GM18870 (cell line): ENCODE data around the gene DRAP1.
"Not testable (repeated sequence)": the region's sequence is repeated elsewhere in the genome, so short reads cannot be mapped to it uniquely, and the experiment has no call there.

Experiments used
- ATAC-seq: cut with Tn5 transposase; IDR thresholded peaks from one replicate; pipeline ENCODE4 v1.9.1; 2021; ENCODE audit warnings: moderate library complexity; ENCODE audit not compliant: unreplicated experiment

The DRAP1 gene

DNA sequence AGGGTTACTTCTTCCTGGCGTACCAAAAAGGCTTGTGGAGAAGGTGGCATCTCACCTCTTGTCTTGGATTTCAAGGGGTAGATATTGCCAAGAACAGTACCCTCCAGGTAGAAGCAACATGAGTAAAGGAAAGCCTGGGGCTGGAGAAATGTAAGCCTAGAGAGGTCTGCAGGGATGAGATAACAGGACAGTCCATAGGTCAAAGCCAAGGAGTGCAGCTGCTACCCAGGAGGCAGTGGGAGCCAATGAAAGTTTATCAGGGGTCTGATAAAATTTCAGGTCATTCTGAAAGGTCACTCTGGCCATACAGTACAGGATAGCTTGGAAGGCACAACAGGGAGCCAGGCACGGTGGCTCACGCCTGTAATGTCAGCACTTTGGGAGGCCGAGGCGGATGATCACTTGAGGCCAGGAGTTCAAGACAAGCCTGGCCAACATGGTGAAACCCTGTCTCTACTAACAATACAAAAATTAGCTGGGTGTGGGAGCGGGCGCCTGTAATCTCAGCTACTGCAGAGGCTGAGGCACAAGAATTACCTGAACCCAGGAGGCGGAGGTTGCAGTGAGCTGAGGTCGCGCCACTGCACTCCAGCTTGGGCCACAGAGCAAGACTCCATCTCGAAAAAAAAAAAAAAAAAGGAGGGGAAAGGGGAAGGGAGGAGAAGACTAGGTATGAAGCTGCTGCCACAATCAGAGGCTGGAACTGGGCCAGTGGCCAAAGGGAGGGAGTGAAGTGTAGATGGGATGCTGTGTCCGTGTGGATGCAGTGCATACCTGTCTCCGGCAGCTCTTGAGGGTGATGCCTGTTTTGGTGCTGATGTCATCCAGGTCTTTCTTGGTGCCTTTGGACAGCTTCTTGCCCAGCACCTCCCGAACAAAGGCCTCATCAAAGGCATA, 32.2 kb upstream of the DRAP1 start:
- no peak for ATAC-seq

DNA sequence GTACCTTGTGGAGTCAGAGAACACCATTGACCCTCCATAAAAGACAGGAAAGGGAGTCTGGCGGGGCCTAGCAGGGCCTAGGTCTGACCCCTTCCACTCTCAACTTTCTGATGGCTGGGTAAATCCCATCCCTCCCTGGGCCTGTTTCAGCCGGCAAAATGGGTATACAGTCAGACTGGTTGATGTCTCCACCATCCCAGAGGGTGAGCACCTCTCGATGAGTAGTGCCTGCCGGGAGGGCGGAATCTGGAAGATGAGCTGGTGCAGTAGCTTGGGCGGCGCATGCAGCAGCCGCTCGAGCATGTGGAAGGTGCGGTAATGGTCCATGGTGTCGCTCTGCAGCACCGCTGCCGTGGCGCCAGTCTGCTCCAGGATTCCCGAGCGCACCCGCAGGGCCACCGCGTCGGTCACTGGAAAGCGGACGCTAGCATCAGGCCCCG, 31.5 kb upstream of the DRAP1 start:
- no peak for ATAC-seq

DNA sequence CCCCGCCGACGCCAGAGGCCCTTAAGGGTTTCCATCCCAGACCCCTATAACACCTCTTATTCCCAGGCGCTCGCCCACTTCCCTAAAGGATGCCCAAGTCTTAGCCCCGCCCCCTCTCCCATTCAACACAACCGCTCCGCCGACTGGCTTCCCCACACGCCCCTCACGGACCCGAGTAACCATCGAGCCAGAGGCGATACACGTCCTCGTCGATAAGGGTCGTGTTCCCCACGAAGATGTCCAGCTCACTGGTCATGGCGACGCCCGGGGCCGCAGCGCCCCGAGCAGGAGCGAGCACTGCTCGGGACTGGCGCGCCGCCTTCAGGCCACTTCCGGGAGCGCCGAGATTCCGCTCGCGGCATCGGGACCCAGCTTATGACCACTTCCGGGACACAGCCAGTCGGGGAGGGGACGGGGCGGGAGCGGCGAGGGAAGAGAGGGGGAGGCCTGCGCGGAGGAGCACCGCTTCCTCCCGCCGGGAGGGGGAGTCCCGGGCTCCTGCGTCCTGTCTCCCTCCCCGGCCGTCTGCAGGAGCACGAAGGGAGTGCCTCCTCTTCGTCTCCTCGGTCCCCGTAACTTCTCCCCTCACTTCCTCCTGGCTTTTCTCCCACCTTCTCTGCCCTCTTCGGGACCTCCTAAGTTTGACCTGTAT, 30.9 kb upstream of the DRAP1 start, which contains the start of gene FIBP:
TSS of gene FIBP (minus strand) at position 309 of the 652 bp plus-strand sequence. CDS start at position 256, 53 bp downstream.
- ATAC-seq, result no peak

DNA sequence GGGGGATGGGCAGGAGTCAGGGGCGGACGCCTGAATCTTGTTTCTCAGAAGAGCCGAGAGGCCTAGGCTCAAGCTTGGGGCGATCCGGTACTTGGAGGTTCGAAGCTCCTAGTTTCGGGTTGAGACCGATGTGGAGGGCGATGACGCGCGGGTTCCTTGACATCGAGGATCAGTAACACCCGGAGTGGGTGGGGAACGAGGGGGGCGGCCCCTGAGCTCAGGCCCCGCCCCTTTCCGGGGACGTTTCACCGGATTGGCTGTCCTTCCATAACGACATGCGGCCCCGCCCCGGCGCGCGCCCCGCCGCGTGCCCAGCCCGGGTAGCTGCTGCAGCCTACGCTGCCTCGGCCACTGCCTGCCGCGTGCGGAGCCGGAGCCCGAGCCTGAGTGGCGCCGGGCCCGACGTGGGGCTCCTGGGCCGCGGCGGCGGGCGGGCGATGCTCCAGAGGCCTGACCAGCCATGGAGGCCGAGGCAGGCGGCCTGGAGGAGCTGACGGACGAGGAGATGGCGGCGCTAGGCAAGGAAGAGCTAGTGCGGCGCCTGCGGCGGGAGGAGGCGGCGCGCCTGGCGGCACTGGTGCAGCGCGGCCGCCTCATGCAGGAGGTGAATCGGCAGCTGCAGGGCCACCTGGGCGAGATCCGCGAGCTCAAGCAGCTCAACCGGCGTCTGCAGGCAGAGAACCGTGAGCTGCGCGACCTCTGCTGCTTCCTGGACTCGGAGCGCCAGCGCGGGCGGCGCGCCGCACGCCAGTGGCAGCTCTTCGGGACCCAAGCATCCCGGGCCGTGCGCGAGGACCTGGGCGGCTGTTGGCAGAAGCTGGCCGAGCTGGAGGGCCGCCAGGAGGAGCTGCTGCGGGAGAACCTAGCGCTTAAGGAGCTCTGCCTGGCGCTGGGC, 28.7 kb upstream of the DRAP1 start, which contains the start of gene CCDC85B:
TSS of gene CCDC85B (plus strand) at position 350 of the 895 bp plus-strand sequence. CDS start at position 461, 111 bp downstream.
- peak; percentile 43 for ATAC-seq

DNA sequence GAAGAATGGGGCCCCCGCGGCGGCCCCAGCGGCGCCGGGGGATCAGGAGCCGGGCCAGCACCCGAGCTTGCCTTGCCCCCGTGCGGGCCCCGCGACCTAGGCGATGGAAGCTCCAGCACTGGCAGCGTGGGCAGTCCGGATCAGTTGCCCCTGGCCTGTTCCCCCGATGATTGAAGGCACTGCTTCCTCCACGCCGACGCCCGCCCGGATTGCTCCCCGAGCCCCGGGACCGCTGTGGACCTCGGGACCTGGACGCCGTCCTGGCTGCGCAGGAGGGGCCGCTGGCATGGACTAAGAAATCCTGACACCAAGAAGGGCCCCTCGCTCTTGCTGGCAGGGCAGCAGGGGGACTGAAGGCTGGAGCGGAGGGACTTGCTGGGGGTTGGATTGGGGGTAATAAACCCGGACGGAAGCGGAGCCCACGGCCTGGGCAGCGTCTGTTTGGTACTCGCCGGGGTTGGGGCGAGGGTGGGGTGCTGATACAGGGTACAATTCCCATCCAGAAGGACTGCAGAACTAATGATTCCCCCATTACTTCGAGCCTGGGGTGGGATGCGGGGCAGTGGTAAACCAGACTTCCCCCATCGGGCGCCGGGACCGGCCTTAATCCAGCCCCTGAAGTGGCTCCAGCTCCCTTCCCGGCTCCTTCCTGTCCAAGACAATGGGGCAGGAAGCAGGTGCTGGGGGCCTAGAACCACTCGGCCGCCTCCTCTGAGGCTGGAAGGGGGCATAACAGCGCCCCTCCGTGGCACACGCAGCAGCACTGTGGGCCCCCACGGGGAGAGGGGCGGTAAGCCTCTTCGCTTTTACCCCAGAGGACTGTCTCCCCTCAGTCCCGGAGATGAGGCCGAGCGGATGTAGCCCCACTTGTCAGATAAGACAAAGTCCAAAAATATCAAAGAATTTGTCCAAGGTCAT, 27.7 kb upstream of the DRAP1 start:
- ATAC-seq, result no peak

DNA sequence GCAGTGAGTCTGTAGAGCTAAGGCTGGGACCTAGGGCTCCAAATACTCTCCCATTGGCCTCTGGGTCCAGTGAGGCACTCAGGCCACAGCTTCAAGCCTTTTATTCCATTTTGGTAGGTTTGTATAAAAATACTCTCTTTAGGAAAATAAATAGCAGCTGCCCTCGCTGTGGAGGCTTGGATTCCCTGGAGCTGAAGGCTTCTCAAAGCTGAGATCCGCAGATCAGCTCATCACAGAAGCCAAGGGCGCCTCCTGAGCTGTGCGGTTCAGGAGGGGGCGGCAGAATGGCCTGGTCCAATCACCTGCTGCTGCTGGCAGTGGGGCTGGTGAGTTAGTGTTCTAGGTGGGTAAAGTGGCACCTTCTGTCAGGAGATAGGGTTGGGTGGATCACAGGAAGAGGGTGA, 27.1 kb upstream of the DRAP1 start:
- ATAC-seq, result not testable (repeated sequence)

DNA sequence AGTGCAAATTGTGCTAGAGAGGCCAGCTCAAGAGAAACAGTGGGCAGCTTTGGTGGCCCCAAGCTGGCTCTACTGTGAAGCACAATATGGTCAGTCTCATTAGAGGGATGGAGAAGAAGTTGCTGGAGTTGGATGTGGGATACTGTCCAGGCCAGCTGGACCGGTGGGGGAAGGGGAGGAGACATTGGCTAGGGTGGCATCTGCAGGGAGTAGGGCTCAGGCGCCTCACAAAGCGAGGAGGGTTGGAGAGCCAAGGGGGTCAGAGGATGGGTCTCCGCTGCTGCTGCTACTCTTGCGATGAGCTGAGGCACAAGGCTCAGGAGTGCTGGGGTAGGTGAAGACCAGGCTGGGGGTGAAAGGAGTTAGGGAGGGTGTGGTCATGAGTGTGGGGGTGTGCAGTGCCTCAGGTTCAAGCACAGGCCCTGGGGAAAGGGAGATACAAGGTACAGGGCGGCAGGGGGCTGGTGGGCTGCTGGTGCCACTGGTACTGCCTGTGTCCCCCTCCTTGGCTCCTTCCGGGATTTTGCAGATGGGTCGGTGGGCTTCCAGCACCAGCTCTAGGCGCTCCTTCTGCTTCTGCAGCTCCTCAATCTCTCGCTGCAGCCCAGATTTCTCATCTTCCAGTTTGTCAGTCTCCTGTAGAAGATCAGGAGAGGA, 26.4 kb upstream of the DRAP1 start:
- no peak for ATAC-seq

DNA sequence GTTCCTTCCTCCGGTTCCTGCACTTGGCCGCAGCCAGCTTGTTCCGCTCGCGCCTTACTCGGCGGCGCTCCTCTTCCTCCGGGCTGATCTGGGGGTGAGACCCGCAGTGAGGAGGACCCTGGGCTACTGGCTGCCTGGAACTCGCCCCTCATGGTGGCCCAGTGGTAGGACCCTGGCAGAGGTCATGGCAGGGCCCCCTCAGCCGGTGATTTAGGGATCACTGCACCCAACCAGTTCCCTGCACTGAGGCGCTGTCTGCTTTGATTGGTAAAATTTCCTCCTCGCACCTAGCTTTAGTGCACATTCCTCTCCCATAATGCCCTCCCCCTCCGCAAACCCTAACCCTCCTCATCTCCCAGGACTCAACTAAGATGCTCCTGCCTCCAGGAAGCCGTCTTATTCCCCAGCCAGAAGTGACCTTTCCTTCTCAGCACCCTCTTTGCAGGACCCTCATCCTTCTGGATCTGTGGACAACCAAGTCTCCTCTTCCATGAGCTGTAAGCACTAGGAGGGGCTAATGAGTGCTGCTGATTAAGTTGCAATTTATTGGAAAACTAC, 25.1 kb upstream of the DRAP1 start:
- ATAC-seq, result no peak

DNA sequence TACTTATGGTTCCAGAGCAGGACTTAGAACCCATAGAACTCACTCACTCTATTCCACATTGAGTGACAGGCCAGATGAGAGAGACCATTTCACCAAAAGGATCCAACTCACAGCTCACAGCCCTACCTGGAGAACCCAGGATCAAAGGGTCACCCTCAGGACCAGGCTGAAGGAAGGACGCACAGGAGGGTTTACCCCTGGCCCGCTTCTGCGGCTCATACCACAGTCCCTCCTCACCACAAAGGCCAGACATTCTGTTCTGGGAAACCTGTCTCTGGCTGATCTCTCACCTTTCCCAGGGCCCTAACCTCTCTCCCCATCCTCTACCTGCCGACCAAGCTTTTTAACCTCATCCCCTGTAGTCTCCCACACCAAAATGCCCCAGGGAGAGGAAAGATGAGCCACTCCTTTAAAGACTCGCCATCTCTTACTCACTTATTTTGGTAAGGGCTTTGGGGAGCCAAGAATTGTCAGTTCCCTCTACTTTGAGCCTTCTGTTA, 23.7 kb upstream of the DRAP1 start:
- no peak for ATAC-seq

DNA sequence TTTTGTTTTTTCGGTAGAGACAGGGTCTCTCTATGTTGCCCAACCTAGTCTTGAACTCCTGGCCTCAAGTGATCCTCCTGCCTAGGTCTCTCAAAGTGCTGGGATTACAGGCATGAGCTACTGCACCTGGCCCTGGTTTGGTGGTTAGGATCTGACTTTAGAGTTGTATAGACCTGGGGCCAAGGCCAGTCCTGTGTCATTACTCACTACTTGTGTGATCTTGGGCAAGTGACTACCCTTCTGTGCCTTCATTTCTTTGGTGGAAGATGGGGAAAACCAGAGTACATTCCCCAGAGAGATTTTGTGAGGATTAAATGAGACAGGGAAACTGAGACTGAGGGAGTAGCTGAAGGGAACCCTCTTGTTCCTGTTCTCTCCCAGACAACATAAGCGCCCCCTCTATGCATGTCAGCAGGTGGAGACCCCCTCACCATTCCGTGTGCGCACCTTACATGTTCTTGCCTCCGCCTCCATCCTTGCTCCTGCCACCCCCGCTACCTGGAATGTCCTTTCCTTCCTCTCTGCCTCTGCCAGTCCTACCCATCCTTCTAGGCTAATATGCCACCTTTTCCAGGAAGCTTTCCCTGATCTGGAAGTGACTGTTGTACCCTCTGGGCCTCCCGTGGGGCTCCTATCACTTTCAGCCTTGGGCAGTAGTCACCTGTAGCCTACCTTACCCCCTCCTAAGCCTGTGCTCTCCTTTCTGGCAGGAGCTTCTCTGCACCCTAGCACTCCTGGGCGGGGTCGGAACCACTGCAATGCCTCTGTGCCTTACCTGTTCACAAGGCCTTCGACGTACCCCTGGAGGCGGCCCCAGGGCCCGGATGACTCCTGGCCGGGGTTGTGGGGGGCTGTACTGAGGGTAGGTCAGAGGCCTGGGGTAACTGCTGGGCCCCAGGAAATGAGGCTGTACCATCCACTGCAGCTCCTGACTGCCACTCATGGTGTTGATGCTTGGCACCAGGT, 22.9 kb upstream of the DRAP1 start:
- no peak for ATAC-seq

DNA sequence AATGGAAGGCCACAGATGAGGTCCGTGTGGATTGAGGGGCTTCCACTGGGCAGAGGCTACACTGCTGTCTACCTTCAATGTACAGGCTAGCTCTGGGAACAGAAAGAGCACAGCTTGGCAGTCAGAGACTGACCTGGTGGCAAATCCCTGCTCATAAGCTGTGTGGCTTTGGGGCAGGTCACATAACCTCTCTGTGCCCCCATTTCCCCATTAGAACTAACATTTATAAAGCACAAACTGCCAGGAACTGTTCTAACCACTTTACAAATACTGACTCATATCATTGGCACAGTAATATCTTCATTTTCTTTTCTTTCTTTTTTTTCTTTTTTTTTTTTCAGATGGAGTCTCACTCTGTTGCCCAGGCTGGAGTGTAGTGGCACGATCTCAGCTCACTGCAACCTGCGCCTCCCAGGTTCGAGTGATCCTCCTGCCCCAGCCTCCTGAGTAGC, 22.2 kb upstream of the DRAP1 start:
- no peak for ATAC-seq

DNA sequence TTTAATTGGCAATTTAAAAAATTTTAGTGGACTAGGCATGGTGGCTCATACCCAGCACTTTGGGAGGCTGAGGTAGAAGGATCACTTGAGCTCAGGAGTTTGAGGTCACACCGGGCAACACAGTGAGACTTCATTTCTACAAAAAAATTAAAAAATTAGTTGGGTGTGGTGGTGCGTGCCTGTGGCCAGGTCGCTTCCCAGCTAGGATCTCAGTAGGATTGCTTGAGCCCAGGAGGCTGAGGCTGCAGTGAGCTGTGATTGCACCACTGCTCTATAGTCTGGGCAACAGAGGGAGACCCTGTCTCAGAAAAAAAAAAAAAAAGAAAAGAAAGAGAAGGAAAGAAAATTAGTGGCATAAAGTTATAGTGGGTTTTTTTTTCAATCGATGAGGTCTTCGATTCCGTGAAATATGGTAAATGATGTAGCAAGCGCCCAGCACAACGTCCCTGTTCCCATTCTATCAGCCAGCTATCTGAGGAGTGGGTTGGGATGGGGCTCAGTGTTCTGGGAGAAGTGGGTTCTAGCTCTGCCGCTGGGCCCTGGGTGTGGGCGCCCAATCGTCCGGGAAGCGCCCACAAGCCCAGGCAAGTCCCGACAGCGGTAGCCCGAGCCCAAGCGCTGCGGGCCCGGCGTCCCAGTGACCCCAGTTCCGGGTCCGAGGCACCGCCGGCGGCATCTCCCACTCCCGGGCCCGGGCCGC, 20.4 kb upstream of the DRAP1 start:
- ATAC-seq, result no peak

DNA sequence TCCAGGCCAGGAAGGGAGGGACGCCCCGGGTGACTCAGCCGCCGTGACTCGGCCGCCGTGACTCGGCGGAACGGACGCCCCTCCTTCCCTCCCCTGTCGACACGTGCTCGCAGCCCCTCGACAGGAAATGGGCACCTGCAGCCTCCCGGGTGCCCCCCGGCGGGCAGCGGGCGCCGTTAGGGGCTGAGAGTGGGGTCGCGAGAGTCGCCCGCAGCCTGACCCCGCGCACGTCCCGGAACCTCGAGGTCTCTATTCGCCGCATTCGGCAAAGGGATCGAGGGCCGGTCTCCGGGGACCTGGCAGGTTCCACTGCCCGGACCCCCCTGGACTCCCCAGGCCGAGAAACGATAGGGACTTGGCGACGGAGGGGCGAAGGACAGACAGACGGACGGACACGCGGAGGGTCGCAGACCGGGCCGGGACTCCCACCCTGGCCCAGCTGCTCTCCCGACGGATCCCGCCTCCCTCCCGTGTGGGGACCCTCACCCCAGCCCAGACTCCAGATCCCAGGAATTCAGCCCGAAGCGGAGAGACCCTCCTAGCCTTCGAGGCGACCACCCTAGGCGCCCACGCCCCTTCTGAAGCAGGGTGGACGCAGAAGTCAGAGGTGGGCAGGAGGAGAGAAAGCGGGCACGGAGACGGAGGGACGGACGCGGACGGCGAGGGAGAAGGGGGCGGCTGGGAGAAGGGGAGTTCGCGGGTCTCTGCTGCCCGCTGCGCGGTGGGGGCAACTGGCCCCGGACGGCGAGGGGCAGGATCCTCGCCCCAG, 19.7 kb upstream of the DRAP1 start:
- no peak for ATAC-seq

DNA sequence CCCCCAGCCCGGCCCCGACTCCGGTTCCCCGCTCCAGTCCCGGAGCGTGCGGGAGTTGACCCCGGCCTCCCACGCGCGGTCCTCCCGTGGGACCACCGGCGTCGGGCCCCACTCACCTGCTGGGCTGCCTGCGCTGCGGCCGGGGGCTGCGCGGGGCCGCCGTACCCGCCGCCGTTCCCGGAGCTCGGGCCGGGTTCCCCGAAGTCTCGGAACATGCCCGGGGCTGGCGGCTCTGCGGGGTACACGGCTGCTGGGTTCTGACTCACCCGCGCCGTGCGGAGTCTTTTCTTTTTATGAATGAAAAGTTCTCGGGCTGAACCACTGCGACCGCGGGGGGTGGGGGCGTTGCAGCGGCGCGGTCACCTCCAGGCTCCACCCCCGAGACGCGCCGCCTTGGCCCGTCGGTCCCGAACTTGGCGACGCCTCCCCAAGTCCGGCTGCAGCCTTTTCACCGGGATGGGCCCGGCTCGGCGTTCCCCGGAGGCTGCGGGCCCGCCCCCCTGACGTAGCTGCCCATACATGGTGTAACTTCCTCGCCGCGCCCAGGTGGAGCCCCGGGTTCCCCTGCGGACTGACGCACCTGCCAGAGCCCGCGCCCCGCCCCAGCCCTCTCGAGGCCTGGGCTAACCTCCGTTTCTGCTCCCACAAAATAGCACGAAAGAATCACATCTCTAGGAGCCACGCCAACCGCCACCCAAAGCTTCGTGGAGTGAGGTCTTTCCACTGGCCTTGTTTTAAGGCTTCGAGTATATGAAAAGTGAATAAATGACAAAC, 18.9 kb upstream of the DRAP1 start, which contains the start of gene FOSL1:
TSS of gene FOSL1 (minus strand) at position 264 of the 774 bp plus-strand sequence. CDS start at position 215, 49 bp downstream.
- no peak for ATAC-seq

DNA sequence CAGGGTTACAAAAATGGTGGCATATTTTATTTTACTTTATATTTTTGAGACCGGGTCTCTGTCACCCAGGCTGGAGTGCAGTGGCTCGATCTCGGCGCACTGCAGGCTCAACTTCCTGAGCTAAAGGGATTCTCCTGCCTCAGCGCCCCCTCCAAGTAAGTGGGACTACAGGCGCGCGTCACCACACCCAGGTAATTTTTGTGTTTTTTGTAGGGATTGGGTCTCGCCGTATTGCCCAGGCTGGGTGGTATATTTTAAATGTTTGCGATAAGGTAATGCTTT, 18.4 kb upstream of the DRAP1 start:
- no peak for ATAC-seq

DNA sequence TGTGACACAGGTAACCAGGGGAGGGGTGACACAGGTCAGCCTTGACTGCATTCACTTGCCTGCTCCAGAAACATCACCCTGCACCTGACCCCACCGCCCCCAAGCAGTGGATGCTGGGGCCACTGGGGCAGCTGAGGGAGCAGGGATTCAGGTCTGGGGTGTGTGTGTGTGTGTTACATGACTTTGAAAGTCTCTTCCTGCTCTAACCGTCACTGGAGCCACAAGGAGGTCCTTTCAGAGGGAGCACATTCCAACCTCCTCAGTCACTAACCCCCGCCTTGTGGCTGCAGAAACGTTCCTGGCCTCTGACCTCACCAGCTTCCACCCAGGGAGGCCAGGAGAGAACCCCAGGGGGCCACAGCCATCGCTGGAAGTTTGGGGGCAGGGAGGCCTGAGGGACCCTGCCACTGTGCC, 16.2 kb upstream of the DRAP1 start:
- ATAC-seq, result no peak
